ENCODE data around the gene ALS2CL.

The ALS2CL gene

DNA sequence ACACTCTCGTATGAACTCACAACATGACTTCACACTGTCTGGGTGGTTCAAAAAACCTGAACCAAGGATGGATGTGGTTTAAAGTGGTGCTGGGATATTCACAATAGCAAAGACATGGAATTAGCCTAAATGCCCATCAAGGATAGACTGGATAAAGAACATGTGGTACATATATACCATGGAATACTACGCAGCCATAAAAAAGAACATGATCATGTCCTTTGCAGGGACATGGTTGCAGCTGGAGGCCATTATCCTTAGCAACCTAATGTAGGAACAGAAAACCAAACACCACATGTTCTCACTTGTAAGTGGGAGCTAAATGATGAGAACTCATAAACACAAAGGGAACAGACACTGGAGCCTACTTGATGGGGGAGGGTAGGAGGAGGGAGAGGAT lies 27.5 kb upstream of the ALS2CL start:
- no peak for DNase-seq (ENCODE audit: low spot score)
- TF ChIP-seq, protein P1, sequence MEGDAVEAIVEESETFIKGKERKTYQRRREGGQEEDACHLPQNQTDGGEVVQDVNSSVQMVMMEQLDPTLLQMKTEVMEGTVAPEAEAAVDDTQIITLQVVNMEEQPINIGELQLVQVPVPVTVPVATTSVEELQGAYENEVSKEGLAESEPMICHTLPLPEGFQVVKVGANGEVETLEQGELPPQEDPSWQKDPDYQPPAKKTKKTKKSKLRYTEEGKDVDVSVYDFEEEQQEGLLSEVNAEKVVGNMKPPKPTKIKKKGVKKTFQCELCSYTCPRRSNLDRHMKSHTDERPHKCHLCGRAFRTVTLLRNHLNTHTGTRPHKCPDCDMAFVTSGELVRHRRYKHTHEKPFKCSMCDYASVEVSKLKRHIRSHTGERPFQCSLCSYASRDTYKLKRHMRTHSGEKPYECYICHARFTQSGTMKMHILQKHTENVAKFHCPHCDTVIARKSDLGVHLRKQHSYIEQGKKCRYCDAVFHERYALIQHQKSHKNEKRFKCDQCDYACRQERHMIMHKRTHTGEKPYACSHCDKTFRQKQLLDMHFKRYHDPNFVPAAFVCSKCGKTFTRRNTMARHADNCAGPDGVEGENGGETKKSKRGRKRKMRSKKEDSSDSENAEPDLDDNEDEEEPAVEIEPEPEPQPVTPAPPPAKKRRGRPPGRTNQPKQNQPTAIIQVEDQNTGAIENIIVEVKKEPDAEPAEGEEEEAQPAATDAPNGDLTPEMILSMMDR (IDR thresholded peaks at IDR 0.05; ENCODE audit: extremely low read depth, missing control alignments), result no peak

DNA sequence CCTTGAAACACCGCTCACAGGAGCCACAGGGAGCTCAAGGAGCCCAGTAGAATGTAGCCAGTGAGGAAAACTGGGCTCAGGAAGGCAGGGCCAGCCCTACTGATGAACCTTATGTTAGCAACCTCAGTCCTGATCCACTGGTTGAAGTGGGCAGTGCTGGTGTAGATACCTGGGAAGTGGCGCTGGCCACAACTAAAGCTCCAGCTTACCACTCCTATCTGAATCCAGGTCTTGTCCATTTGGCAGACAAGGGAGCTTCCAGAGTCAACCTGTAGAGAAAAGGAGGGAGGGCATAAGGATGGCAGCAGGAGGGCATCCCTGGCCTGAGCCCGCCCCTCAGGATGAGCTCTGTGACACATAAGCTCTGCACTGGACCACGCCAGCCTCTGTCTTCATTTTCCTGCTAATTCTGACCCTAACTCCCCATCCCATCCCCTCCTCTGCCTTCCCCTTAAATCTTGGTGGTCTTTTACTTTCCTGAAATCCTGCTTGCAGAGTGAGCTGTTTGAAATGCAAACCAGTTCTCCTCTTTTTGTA lies 26.3 kb upstream of the ALS2CL start:
- TF ChIP-seq, protein P1 (IDR thresholded peaks at IDR 0.05; ENCODE audit: extremely low read depth, missing control alignments), result no peak
- DNase-seq (ENCODE audit: low spot score), result no peak

DNA sequence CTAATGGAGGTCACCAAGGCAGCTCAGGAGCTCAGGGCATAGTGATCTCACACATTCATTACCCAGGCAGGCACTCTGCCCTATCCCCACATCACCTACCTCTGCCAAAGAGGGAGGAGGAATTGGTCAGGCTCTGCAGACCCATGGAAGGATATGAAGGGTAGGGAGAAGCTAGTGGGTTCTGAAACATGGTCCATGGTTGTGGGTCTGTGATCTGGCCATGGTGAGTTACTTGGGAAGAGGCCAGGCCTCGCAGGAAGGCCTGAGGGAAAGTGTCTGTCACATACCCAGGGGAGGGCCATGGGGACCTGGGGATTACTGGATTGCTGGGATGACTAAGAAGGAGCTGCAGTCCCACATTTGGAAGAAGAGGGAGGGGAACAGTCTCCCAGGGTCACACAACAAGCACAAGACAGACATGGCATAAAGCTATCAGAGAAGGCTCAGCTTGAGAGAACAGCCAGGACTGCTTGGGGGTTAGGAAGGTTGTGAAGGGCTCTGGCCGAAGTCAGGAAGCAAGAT lies 25.6 kb upstream of the ALS2CL start:
- TF ChIP-seq, protein P1 (IDR thresholded peaks at IDR 0.05; ENCODE audit: extremely low read depth, missing control alignments), result no peak
- peak; percentile 23 for DNase-seq (ENCODE audit: low spot score)

DNA sequence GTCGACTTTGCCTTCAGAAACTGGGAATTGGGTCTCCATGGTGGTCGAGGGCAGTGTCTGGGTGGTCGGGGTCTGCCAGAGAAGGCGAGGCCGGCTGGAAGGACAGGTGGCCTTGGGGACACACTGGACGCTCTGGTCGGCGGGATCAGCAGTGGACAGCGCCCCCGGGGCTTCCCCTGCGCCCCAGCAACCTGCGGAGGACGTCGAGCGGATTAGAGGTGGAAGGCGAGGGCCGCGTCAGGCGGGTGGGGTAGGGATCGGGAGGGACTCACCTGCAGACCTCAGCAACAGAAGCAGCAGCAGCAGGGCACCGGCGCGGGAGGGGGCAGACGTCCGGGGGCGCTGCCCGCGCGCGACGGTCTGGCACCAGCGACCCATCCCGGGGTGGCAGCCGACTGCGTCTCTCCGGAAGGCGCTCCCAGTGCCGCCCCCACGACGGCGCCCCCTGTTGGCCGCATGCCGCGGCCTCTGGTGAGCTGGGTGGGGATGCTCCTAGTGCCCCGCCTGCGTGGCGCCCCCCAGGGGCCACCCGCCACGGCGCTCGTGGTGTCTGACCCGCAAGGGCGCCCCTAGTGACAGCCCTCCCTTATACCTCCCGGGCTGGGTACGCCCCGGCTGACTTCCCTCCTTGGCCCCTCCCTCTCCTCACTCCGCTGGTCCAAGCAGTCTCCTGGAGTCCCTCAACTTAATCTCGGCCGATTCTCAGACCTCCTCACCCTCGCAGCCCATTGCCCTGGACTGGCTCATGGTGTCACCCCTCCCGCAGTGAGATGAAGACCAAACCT lies 24.2 kb upstream of the ALS2CL start, which contains the start of gene PRSS50:
TSS of gene PRSS50 (minus strand) at position 423 of the 785 bp plus-strand sequence. CDS start at position 378, 45 bp downstream.
- TF ChIP-seq, protein P1 (IDR thresholded peaks at IDR 0.05; ENCODE audit: extremely low read depth, missing control alignments), result no peak
- peak; percentile 37 for DNase-seq (ENCODE audit: low spot score)

DNA sequence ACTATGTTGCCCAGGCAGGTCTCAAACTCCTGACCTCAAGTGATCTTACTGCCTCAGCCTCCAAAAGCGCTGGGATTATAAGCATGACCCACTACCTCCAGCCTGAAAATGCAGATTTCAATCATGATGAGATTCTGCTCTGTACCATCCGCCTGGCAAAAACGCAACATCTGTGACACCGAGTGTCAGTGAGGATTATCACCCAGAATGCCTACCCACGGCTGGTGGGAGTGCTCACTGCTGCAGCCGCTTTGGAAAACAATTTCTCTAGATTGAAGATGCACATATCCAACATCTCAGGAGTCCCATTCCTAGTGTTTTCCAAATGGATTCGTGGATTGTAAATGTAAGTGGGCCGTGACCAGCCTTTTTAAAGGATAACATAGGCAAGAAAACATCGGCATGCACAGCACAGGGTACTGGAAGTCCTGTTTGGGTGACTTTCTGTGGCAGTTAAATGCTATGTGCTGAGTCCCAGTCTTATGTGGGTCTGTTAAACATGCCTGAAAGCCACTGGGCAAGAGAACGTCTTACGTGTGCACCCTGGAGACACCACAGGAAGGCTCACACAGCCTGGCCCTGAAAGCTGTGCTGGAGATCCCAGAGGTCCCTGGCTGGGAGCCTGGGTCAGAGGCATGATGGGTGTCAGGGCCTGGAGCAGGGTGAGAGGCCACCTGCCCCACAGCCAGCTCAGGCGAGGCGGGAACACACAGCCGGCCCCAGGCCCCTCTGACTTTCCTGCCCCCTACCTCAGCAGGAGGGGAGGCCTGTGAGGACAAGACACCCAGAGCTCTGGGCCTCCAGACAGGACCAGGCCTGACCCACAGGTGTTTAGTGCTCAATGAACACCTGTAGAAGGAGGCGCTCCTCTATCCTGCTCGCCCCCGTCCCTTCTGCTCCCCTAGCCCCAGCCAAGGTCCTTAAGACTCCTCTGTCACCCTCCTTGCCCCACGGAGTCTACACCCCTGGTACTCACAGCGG lies 23.3 kb upstream of the ALS2CL start:
- TF ChIP-seq, protein P1 (IDR thresholded peaks at IDR 0.05; ENCODE audit: extremely low read depth, missing control alignments), result no peak

DNA sequence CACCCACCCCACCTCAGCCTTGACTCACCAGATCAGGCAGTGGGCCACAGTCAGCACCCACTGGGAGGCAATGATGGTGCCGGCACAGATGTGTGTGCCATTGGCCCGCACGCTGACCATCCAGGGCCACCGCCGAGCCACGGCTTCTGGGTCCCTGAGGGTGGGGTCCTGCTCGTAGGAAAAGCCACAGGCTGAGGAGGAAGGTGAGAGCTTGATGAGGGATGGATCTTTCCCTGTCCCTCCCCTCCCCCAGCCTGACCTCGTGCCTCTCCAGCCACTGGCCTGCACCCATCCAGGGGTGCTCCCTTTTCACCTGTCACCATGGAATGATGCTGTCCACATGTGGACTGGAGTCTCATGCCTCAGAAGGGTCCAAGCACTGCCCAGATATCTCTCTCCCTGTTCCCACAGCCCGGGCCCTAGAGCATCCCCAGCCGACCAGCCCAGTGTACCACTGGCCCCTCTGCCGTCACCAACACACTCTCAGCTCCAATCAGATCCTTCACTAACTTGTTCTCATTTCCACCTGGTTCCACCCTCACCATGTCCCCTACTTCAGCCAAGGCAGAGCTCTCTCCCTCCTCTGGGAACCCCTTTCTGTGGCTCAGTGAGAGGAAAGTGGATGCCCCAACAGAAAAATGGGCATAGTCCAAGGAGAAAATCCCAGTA lies 22.2 kb upstream of the ALS2CL start:
- TF ChIP-seq, protein P1 (IDR thresholded peaks at IDR 0.05; ENCODE audit: extremely low read depth, missing control alignments), result no peak
- no peak for DNase-seq (ENCODE audit: low spot score)

More for the DNA sequence above, 23.3 kb upstream of the ALS2CL start:
- DNase-seq (ENCODE audit: low spot score), result peak; percentile 18

Measured in GM20000 (cell line).